ENCODE data around the gene TENM4. TPM values are rescaled to one million over a fixed set of nuclear protein-coding genes. Genes with fewer than 3 reads are reported as not detected.

Gene TENM4
- total RNA-seq, 1 donor from 2014 or later = 0.08 TPM

DNA sequence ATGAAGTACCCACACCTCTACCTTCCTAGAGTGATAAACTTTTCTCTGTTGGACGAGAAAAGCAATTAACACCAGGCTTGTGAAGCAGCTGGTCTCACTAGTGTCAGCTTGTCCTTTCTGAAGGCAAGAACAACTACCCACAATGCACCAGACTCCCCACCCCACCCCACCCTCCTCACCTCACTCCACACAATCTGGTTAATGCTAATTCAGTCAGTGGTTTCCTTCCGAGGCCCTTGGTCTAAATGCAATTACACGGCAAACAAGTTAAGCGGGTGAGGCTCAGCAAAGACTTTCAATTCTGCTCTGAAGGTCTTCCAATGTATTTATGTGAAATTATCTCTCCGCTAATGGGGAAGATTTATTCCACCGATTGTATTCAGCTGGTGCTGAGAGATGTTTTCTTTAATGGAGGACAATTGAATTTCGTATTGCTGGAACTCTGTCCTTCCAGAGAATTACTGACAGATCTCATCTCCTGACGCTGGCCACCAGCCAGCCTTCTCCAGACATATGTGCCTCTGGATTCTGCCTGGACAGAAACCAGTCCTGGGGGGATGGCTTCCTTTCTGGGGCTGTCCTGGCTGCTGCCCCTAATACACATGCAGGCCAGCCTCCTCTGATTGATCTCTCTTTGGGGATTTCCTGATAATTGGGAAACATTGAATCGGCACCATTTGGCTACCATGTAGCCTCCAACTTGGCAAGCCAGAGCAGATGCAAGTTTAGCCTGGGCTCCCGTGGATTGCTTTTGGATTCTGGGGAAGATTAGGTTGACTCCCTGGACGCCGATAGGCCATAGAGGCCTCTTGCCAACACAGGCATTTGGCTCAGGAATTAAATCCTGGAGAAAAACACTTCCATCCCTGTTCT lies 700.4 kb downstream of the TENM4 start:
- ATAC-seq (no peak), DNase-seq (ENCODE audit: low spot score) (no peak)

GRCh38 chr11:78737891-78738290 lies 702.9 kb downstream of the TENM4 start:
- ATAC-seq = no peak

DNA sequence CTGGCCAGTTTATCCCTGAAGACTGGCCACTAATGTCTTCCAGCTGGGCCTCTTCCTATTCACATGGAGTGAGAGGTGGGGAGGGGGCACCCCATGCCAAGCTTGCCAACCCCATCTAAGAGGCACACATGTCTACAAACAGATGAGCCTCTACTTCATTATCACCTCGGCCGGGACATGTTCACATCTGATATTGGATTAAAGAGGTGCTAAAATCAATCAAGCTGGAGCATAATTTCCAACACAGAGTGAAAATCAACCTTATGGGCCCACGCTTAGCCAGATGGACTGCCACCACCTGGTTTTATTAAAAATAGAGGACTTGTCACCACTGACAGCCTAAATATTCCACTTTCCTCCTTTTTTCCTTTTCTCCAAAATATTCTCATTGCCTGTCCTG lies 703.5 kb downstream of the TENM4 start:
- no peak for ATAC-seq
- DNase-seq (ENCODE audit: low spot score) = no peak

More at GRCh38 chr11:78737891-78738290, 702.9 kb downstream of the TENM4 start:
- DNase-seq (ENCODE audit: low spot score) = no peak

DNA sequence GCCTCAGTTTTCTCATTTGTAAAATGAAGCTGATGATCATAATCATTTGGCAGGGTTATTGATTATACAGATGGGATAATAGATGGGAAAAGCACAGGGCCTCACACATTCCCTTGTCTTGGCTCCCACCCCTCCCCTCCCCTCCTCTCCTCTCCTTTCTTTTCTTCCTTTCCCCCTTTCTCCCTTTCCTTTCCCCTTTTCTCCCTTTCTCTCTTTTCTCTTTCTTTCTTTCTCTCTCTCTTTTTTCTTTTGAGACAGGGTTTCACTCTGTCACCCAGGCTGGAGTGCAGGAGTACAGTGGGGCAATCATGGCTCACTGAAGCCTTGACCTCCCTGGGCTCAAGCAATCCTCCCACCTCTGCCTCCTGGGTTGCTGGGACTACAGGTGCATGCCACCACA lies 705.1 kb downstream of the TENM4 start:
- no peak for ATAC-seq
- DNase-seq (ENCODE audit: low spot score) = no peak

GRCh38 chr11:78733031-78733430 lies 707.8 kb downstream of the TENM4 start:
- ATAC-seq (no peak), DNase-seq (ENCODE audit: low spot score) (no peak)

- DNase-seq (ENCODE audit: low spot score) (no peak), ATAC-seq (no peak)
These were observed 708.6 kb downstream of the TENM4 start for GRCh38 chr11:78732246-78732645.

DNA sequence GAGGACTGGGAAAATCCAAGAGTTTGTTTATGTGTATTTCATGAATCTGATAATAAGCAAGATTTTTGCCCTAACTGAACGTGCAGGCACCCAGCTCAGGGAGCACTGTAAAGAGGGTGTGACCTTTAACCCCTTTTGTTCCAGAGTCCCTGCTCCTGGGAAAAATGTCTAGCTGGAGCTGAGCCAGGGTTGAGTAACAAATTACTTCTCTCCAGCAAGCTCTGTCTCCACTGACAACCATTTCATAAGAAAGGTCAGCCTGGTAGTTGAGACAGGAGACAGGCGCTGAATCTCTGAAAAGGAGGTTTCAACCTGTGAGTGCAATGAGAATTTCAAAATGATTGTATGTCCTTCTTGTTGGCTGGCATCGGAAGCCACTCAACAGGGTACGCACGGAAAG lies 709.8 kb downstream of the TENM4 start:
- peak; percentile 34 for ATAC-seq

DNA sequence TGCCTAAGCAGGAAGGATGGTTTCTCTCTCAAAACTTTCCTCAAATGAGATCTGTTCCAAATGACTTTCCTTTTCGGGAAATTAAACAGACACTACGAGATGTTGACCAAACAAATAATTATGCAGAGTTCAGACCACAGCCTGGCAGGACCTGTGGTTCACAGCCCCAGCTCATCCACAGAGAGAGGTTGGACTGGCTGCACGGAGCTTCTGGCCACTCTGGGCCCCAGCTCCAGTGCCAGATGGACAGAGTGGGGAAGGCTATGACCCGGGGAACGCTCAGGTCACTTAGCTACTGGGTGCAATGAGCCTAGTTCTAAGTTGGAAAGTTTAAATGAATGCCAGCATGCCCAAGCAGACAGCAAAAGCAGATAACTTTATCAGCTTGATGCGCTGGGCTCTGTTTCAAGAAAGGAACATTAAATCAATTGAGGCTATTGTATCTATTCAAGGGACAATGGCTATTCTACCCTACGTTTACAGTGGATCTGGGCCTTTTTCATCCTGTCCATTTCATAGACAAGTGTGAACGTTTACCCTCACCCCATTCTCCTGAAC lies 710.5 kb downstream of the TENM4 start:
- DNase-seq (ENCODE audit: low spot score) = no peak
- ATAC-seq = peak; percentile 49

More for the DNA sequence above, 709.8 kb downstream of the TENM4 start:
- no peak for DNase-seq (ENCODE audit: low spot score)

DNA sequence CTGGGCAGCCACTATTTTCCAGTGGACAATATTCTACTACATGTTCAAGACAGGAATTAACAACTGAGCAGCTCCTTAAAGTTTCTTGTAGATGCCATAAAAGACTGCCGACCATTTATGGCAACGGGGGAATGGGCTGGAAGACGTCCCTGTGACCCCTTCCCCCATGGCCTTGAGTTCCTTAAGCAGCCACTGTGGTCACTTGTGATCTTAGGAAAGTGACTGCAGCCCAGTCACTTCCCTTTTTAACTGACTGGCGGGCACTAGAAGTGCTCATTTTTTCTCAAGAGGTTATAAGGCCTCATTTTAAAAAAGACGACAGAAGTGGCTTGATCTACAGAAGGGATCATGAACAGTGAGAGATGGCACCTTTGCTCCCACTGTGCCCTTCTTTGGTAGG lies 713.0 kb downstream of the TENM4 start:
- DNase-seq (ENCODE audit: low spot score) (no peak), ATAC-seq (peak; percentile 33)

DNA sequence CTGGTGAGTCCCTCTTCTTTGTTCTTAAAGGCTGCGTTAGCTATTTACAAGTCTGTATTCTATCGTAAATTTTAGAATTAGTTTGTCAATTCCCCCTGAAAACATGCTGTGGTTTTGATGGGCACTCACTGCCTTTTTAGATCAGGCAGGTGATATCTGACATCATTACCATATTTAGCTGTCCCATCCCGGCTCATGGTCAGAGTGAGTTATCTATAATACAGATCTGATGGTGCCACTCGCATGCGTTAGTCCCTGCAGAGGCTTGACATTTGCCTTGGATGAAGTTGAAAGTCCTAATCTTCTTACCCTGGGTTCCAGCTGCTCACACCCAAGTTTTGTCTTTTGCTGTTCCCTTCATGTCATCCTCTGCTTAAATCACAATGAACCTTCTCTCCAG lies 715.6 kb downstream of the TENM4 start:
- no peak for ATAC-seq

DNA sequence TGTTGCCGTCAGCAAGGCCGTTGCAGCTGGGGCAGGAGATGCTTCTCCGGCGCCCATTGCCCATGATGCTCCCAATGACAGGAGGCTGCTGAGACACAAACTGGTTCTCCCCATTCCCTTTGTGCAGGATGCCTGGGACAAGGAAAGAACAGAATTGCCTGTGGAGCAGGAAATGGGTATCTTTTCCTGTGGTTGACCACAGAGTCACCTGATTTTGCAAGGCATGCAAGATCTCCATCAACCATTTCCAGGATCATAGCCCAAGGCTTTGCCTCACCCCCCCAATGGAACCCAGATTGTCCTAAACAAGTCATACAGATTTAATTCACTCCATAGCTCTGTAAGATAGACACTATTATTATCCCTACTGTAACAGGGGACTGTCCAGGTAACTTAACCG lies 718.0 kb downstream of the TENM4 start:
- ATAC-seq (no peak), DNase-seq (ENCODE audit: low spot score) (no peak)

More for the DNA sequence above, 715.6 kb downstream of the TENM4 start:
- no peak for DNase-seq (ENCODE audit: low spot score)

DNA sequence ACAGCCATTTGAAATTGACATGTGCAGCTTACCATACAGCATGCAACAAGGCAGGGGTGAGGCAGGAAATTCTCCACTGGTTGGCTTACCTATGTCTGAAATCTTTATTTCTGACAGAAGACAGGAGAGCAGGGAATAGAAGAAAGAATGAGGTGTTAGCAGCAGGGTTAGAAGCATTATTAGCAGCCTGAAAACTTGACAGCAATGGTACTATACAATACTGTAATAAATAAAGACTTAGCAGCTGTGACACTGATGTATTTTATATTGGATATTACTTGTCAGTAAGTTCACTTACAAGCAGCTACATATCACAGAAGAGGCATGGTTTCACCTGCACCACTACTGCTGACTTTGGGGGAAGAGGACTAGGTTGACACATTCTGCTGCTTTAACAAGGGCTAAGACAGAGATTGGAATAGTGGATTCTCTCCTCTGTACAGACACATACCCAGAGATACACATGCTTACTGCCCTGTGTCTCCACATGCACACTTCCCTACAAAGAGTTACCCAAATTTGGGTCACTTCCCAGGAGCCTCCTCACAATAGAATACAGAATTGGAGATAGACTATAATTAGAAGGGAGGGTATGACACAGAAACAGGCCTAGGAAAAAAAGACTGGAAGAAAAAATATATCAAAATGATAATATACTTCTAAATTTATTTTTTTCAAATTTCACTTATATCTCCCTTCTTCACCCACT lies 720.4 kb downstream of the TENM4 start:
- DNase-seq (ENCODE audit: low spot score) (no peak), ATAC-seq (no peak)

DNA sequence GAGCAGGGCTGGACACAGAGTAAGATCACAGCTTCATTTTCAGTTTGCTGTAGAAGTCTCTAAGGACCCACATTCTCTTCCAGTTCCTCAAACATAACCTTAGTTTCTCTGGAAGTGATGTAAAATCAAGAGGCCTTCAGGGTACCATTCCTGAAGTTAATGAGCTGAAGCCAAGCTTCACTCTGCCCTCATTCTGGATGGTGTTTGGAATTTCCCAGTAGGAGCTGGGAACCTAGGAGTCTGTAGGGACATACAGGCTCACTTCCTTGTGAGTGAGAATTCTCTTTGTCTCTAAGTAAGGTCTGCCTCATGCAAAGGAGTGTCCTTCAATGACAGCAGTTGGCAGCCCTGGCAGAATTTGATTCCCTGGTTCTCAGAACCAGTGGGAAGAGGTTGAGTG lies 723.8 kb downstream of the TENM4 start:
- ATAC-seq (no peak), DNase-seq (ENCODE audit: low spot score) (no peak)

GRCh38 chr11:78715639-78716311 lies 725.1 kb downstream of the TENM4 start:
- ATAC-seq (peak; percentile 89), DNase-seq (ENCODE audit: low spot score) (peak; percentile 59)

GRCh38 chr11:78714539-78714938 lies 726.3 kb downstream of the TENM4 start:
- DNase-seq (ENCODE audit: low spot score) (no peak), ATAC-seq (no peak)

DNA sequence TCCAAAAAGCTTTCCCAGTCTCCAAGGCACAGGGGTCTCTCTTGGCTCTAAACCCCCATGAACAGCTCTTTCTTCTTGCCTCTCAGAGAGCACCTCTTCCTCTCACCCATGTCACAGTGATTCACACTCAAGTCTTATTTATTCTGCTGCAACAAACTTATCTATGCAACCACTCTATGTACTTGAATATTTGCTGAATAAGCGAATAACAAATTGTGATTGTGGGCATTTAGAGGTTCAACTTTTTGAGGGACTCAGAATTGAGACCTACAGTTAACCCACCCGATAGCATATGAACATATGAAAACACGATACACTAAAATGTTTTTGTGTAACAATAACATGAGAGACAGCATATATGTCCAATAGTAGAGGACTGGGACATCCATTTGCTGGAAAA lies 729.1 kb downstream of the TENM4 start:
- ATAC-seq = no peak
- no peak for DNase-seq (ENCODE audit: low spot score)

DNA sequence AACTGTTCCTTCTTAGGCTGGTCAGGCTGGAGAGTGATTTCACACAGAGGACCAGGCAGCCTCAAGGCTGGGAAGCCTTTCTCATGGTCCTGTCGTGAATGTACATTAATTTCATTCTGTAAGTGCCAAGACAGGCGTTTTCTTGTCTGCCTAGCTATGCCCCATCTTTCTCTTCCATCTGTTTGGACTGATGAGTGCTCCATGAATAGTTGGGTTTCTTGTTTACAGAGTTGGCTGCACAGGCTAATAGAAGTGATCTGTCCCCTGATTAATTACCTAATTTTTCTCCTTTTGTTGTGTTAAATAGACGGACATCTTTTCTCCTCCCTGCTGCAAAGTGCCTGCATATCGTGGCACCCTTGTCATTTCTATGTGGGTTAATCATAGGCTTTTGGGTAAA lies 730.4 kb downstream of the TENM4 start:
- DNase-seq (ENCODE audit: low spot score) = no peak
- ATAC-seq = no peak

GRCh38 chr11:78708388-78708787 lies 732.4 kb downstream of the TENM4 start:
- DNase-seq (ENCODE audit: low spot score) (no peak), ATAC-seq (no peak)

DNA sequence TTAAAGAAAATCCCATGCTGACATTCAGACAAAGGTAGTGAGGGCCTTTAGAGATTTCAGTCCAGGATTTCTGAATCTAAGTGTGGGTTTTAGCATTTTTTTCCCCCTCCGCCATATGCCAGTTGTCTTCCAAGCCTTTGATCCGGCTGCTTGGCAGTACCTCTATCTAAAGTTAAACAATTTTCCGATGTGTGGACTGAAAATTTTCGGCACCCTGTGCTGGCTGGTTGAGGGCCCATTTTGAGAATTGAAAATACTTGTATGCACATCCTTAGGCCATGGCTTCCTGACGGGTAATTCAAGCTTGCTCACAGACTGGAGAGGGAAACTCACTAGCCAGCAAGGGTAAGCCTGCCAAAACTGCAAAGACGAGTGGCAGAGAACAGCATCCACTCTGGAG lies 734.3 kb downstream of the TENM4 start:
- DNase-seq (ENCODE audit: low spot score) (no peak), ATAC-seq (no peak)

GRCh38 chr11:78704811-78705210 lies 736.0 kb downstream of the TENM4 start:
- ATAC-seq (no peak), DNase-seq (ENCODE audit: low spot score) (no peak)

- DNase-seq (ENCODE audit: low spot score) (no peak), ATAC-seq (no peak)
These were observed 741.2 kb downstream of the TENM4 start for GRCh38 chr11:78699609-78700135.

Measured in left lobe of liver (tissue), 2 donors.